GM21717 (cell line): ENCODE results near the gene SBNO2.

Source experiments
- ATAC-seq: cut with Tn5 transposase; IDR thresholded peaks from one replicate; pipeline ENCODE4 v1.9.1; 2021; ENCODE audit warnings: mild to moderate bottlenecking, moderate library complexity; ENCODE audit not compliant: unreplicated experiment

Gene SBNO2

GRCh38 chr19:1093330-1093729 is 80.7 kb downstream of the SBNO2 start:
- no peak for ATAC-seq

- ATAC-seq: no peak
These were observed 82.4 kb downstream of the SBNO2 start for GRCh38 chr19:1091544-1092175.

- ATAC-seq: no peak
These were observed 83.1 kb downstream of the SBNO2 start for GRCh38 chr19:1090731-1091543.

- no peak for ATAC-seq
These were observed 84.2 kb downstream of the SBNO2 start for GRCh38 chr19:1089891-1090290.

- no peak for ATAC-seq
These were observed 84.8 kb downstream of the SBNO2 start for GRCh38 chr19:1089126-1089771.

- no peak for ATAC-seq
These were observed 85.6 kb downstream of the SBNO2 start for GRCh38 chr19:1088416-1089010.

- no peak for ATAC-seq
These were observed 86.2 kb downstream of the SBNO2 start for GRCh38 chr19:1087813-1088415.

- no peak for ATAC-seq
These were observed 87.5 kb downstream of the SBNO2 start for GRCh38 chr19:1086613-1087012.

- no peak for ATAC-seq
These were observed 88.2 kb downstream of the SBNO2 start for GRCh38 chr19:1085676-1086442.

GRCh38 chr19:1085053-1085658 is 88.9 kb downstream of the SBNO2 start:
- ATAC-seq: no peak

- ATAC-seq: no peak
These were observed 89.8 kb downstream of the SBNO2 start for GRCh38 chr19:1084024-1084868.

GRCh38 chr19:1082928-1083816 is 90.9 kb downstream of the SBNO2 start:
- ATAC-seq: no peak

- ATAC-seq: no peak
These were observed 91.7 kb downstream of the SBNO2 start for GRCh38 chr19:1082165-1082927.

GRCh38 chr19:1081301-1082164 is 92.5 kb downstream of the SBNO2 start:
- no peak for ATAC-seq

GRCh38 chr19:1080360-1081161 is 93.5 kb downstream of the SBNO2 start:
- ATAC-seq: no peak
